Panc1 (cell line): Measurements from ENCODE around the gene GPC6. TPM values are rescaled to one million over a fixed set of nuclear protein-coding genes. Genes with fewer than 3 reads are reported as not detected.

ENCODE experiments used
- ATAC-seq: fragments of 200-7000 bp; cut with Tn5 transposase; 2 replicates; pipeline ENCODE4 v1.9.1; 2020; ENCODE audit warnings: mild to moderate bottlenecking, moderate library complexity
- BruUV-seq: library from RNA; stranded (reverse); fragments of 400-500 nt; replicated peaks from 2 replicates; lab custom pipeline; 2021; lab: Mats Ljungman, UMichigan
- CTCF ChIA-PET: fragments of 300-600 bp; sonication (Branson Sonifier 250); formaldehyde crosslinking; loops from one replicate; lab custom pipeline; 2022; ENCODE audit warnings: antibody characterized with exemption; lab: Charles Lee
- POLR2A ChIA-PET: fragments of 300-600 bp; sonication (Branson Sonifier 250); formaldehyde crosslinking; loops from one replicate; lab custom pipeline; 2022; ENCODE audit warnings: antibody characterized with exemption; lab: Charles Lee
- DNase-seq: peaks from one replicate; pipeline ENCODE4 v3.0.0-alpha.2; 2010; ENCODE audit warnings: low read depth, low spot score
- H3K27ac ChIP-seq: 2 replicates; pipeline ENCODE4 v1.5.1; 2011; ENCODE audit warnings: mild to moderate bottlenecking, low read length, inconsistent platforms
- H3K27me3 ChIP-seq: fragments of 200-500 bp; sonication (Bioruptor generic); 2 replicates; pipeline ENCODE4 v1.6.0; 2014; ENCODE audit warnings: low read length, inconsistent platforms; ENCODE audit not compliant: control insufficient read depth, insufficient read depth
- H3K36me3 ChIP-seq: fragments of 200-500 bp; sonication (Bioruptor generic); 2 replicates; pipeline ENCODE4 v1.5.1; 2014; ENCODE audit warnings: inconsistent platforms, mild to moderate bottlenecking, low read length, moderate library complexity; ENCODE audit not compliant: control insufficient read depth, insufficient read depth
- H3K4me1 ChIP-seq: 2 replicates; pipeline ENCODE4 v1.5.1; 2011; ENCODE audit warnings: inconsistent platforms, mild to moderate bottlenecking, low read length, moderate library complexity; ENCODE audit not compliant: control insufficient read depth, insufficient read depth
- H3K4me3 ChIP-seq, 2 experiments: 2 replicates each; pipeline ENCODE4 v1.5.1; 2011 to 2012; ENCODE audit warnings: low read depth in 2 of 2, low read length in 2 of 2, mild to moderate bottlenecking in 2 of 2, inconsistent platforms in 1 of 2, moderate library complexity in 1 of 2
- H3K9me3 ChIP-seq: fragments of 200-500 bp; sonication (Bioruptor generic); 2 replicates; pipeline ENCODE4 v1.5.1; 2014; ENCODE audit warnings: low read depth, mild to moderate bottlenecking, inconsistent platforms, low read length, moderate library complexity; ENCODE audit not compliant: control insufficient read depth, insufficient read depth
- POLR2AphosphoS5 ChIP-seq: IDR thresholded peaks from 2 replicates; pipeline ENCODE4 v1.6.1; 2012; ENCODE audit warnings: mild to moderate bottlenecking, low read depth, low read length, moderate library complexity
- SIN3A ChIP-seq: IDR thresholded peaks from 2 replicates; pipeline ENCODE4 v1.6.1; 2012; ENCODE audit warnings: low read depth, mild to moderate bottlenecking, low read length, moderate library complexity, borderline replicate concordance; ENCODE audit not compliant: insufficient read depth
- TCF7L2 ChIP-seq: IDR thresholded peaks from 2 replicates; pipeline ENCODE4 v1.6.1; 2011; ENCODE audit warnings: mild to moderate bottlenecking, low read depth, low read length, inconsistent platforms
- in situ Hi-C: cut with HindIII; loops from 2 replicates; pipeline ENCODE4 v1.10.0; 2016; ENCODE audit warnings: low sequenced_read_pairs, low pct_unique_long_range_greater_than_20kb
- intact Hi-C: fragments of 100-400 bp; cut with micrococcal nuclease; formaldehyde crosslinking; loops from one replicate; pipeline ENCODE4 v1.10.0; 2022; ENCODE audit not compliant: unreplicated experiment
- total RNA-seq: library from RNA; stranded (reverse); gene quantifications from one replicate; pipeline ENCODE4 v1.2.1, GENCODE V29; 2021; ENCODE audit not compliant: unreplicated experiment
- TF ChIP-seq, protein P1 (sequence below), 2 experiments: IDR thresholded peaks; 2 replicates each; pipeline ENCODE4 v1.6.1; 2011 to 2012; ENCODE audit warnings: low read depth in 2 of 2, control low read depth in 1 of 2, low read length in 1 of 2, mild to moderate bottlenecking in 1 of 2, moderate library complexity in 1 of 2; ENCODE audit not compliant: insufficient read depth in 1 of 2
- TF ChIP-seq, protein P2 (sequence below): fragments of 450-650 bp; IDR thresholded peaks from 2 replicates; pipeline ENCODE4 v1.5.1; 2017; ENCODE audit warnings: mild to moderate bottlenecking

Gene GPC6
- total RNA-seq, 1 experiment from 2014 or later: 4.8 TPM

DNA sequence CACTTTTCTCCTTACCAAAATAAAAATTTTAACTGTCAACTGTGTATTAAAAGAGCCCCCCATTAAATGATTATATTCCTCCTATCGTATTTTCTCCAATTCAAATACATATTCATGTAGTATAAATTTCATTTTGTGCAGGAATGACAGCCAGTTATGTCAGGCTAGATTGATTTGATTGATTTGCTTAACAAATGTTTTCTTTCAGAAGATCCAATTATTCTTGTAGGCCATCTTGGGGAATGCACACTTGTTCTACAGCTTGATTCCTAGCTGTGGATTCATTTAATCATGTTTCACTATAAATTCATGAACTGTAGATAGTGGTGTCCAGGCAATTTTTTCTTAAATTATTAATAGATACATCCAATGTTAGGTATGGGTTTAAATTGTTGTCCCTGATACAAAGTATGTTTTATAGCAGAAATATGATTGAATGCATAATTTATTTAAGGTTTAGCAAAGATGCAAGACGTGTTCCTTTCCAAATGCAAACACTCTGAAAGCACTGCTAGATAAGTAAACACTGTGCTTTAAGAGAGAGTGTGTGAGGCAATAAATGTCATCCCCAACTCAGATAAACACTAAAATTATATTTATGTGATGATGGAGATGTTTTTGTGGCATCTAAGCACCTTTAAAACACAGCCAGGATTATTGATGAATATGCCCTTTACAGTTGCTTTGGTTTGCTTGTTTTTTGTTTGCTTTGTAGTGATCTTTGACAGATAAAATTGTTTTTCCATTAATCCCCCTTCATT lies 721.7 kb downstream of the GPC6 start:
- DNase-seq (no peak), ATAC-seq (no peak)
- intact Hi-C loops: no loop called here
- H3K27ac ChIP-seq: no peak overlapping the region
- BruUV-seq: no TSS peak
- CTCF ChIA-PET: no interaction called here
- no peaks in the 10 kb centered on the region for H3K36me3 ChIP-seq
- H3K27me3 ChIP-seq: no peaks in the 10 kb centered on the region
- H3K9me3 ChIP-seq: no peaks in the 10 kb centered on the region
- in situ Hi-C loops: no loop called here
- H3K4me1 ChIP-seq: no peaks in the 10 kb centered on the region
- POLR2A ChIA-PET: no interaction called here
- H3K4me3 ChIP-seq: no peak overlapping the region
- TF ChIP-seq SIN3A (no peak), POLR2AphosphoS5 (no peak), TCF7L2 (no peak)
- TF ChIP-seq, protein P1, sequence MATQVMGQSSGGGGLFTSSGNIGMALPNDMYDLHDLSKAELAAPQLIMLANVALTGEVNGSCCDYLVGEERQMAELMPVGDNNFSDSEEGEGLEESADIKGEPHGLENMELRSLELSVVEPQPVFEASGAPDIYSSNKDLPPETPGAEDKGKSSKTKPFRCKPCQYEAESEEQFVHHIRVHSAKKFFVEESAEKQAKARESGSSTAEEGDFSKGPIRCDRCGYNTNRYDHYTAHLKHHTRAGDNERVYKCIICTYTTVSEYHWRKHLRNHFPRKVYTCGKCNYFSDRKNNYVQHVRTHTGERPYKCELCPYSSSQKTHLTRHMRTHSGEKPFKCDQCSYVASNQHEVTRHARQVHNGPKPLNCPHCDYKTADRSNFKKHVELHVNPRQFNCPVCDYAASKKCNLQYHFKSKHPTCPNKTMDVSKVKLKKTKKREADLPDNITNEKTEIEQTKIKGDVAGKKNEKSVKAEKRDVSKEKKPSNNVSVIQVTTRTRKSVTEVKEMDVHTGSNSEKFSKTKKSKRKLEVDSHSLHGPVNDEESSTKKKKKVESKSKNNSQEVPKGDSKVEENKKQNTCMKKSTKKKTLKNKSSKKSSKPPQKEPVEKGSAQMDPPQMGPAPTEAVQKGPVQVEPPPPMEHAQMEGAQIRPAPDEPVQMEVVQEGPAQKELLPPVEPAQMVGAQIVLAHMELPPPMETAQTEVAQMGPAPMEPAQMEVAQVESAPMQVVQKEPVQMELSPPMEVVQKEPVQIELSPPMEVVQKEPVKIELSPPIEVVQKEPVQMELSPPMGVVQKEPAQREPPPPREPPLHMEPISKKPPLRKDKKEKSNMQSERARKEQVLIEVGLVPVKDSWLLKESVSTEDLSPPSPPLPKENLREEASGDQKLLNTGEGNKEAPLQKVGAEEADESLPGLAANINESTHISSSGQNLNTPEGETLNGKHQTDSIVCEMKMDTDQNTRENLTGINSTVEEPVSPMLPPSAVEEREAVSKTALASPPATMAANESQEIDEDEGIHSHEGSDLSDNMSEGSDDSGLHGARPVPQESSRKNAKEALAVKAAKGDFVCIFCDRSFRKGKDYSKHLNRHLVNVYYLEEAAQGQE (IDR thresholded peaks at IDR 0.05; ENCODE audit: insufficient read depth in 1 of 2, low read depth in 2 of 2, low read length in 1 of 2): no peak

DNA sequence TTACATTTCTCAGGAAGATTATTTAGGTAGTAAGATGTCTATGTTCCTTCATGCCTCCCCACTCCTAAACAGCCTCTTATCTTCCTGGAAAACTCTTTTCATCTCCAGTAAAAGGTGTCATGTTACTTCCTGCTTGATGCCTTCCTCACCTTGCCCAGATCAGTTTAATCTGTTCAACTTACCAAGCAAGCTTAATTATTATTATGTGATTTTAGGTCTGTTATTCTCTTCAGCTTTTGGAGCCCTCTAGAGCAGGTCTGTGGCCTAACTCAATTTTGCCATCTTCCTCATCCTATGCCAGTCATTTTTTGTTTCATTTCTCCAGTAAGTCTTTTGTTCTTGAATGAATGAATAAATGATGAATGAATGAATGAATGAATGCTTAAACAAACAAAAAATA lies 724.5 kb downstream of the GPC6 start:
- no peaks in the 10 kb centered on the region for H3K36me3 ChIP-seq
- no peak overlapping the region for H3K27ac ChIP-seq
- ChIA-PET CTCF (no interaction called here), POLR2A (no interaction called here)
- DNase-seq: no peak
- intact Hi-C loops (no loop called here), in situ Hi-C loops (no loop called here)
- TF ChIP-seq POLR2AphosphoS5: no peak
- TF ChIP-seq SIN3A: no peak
- TF ChIP-seq TCF7L2: no peak
- TF ChIP-seq, protein P1 (IDR thresholded peaks at IDR 0.05; ENCODE audit: insufficient read depth in 1 of 2, low read depth in 2 of 2, low read length in 1 of 2): no peak
- TF ChIP-seq, protein P2, sequence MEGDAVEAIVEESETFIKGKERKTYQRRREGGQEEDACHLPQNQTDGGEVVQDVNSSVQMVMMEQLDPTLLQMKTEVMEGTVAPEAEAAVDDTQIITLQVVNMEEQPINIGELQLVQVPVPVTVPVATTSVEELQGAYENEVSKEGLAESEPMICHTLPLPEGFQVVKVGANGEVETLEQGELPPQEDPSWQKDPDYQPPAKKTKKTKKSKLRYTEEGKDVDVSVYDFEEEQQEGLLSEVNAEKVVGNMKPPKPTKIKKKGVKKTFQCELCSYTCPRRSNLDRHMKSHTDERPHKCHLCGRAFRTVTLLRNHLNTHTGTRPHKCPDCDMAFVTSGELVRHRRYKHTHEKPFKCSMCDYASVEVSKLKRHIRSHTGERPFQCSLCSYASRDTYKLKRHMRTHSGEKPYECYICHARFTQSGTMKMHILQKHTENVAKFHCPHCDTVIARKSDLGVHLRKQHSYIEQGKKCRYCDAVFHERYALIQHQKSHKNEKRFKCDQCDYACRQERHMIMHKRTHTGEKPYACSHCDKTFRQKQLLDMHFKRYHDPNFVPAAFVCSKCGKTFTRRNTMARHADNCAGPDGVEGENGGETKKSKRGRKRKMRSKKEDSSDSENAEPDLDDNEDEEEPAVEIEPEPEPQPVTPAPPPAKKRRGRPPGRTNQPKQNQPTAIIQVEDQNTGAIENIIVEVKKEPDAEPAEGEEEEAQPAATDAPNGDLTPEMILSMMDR: no peak; the same call in 1 of the 2 replicates
- no peak for ATAC-seq
- H3K4me3 ChIP-seq: no peak overlapping the region
- no peaks in the 10 kb centered on the region for H3K9me3 ChIP-seq
- H3K27me3 ChIP-seq: no peaks in the 10 kb centered on the region
- no peaks in the 10 kb centered on the region for H3K4me1 ChIP-seq
- BruUV-seq: no TSS peak
